ENCODE data around the gene PYY. TPM values are rescaled to one million over a fixed set of nuclear protein-coding genes. Genes with fewer than 3 reads are reported as not detected.

Gene PYY
- 0.16 TPM in 1 of 2 replicates, not detected in the other for total RNA-seq

GRCh38 chr17:43953746-43954145 lies at the start of gene PYY:
Gene PYY, minus strand, starts transcription at chr17:43953940. Its CDS starts 457 bp downstream, at chr17:43953483.

GRCh38 chr17:43942051-43942685 lies 11.6 kb downstream of the PYY start, which contains the start of gene PPY:
Gene PPY, minus strand, starts transcription at chr17:43942476. Its CDS starts 822 bp downstream, at chr17:43941654.

GRCh38 chr17:43907425-43907981 lies 46.2 kb downstream of the PYY start, which contains the start of gene MPP2:
Gene MPP2, minus strand, starts transcription at chr17:43907536. Its CDS starts 3,076 bp downstream, at chr17:43904460.

Other genes with a start within 250 kb of the PYY start
- 0.09 TPM in 1 of 2 replicates, not detected in the other for gene SOST, start 195.1 kb downstream of the PYY start, total RNA-seq
- 29.8 and 37.2 TPM in 2 replicates for gene DUSP3, start 175.0 kb downstream of the PYY start, total RNA-seq
- gene CFAP97D1, start 173.5 kb downstream of the PYY start, total RNA-seq, result not detected in 2 replicates
- gene MPP3, start 120.8 kb downstream of the PYY start, total RNA-seq, result 6.3 and 8.5 TPM in 2 replicates
- not detected in 2 replicates for gene CD300LG, start 106.8 kb downstream of the PYY start, total RNA-seq
- 3.6 and 5.8 TPM in 2 replicates for gene MPP2, start 46.4 kb downstream of the PYY start, total RNA-seq
- gene PPY, start 11.5 kb downstream of the PYY start, total RNA-seq, result not detected in 2 replicates
- 2.2 and 3.5 TPM in 2 replicates for gene NAGS, start 50.7 kb upstream of the PYY start, total RNA-seq
- 113 and 138 TPM in 2 replicates for gene TMEM101, start 61.0 kb upstream of the PYY start, total RNA-seq
- 13.7 and 17.0 TPM in 2 replicates for gene LSM12, start 112.7 kb upstream of the PYY start, total RNA-seq
- gene G6PC3, start 116.8 kb upstream of the PYY start, total RNA-seq, result 17.7 and 29.9 TPM in 2 replicates
- gene HDAC5, start 169.7 kb upstream of the PYY start, total RNA-seq, result 44.6 and 69.4 TPM in 2 replicates
- gene HROB, start 188.0 kb upstream of the PYY start, total RNA-seq, result 0.43 and 0.63 TPM in 2 replicates
- 0.16 TPM in 1 of 2 replicates, not detected in the other for gene ASB16, start 216.8 kb upstream of the PYY start, total RNA-seq
- gene TMUB2, start 233.0 kb upstream of the PYY start, total RNA-seq, result 24.9 and 31.0 TPM in 2 replicates
- 23.3 and 23.5 TPM in 2 replicates for gene ATXN7L3, start 245.9 kb upstream of the PYY start, total RNA-seq